Gastroesophageal sphincter (tissue), 3 donors: Measurements from ENCODE around the gene SOX13.

Experiments
- CTCF ChIP-seq, 4 experiments: fragments of 200-600 bp in 2 of 4; fragments of 450-650 bp in 2 of 4; sonication (generic) in 1 of 4; IDR thresholded peaks; one replicate each; pipeline ENCODE4 v1.5.1; 2017 to 2019; ENCODE audit warnings: antibody characterized with exemption in 4 of 4, mild to moderate bottlenecking in 2 of 4, moderate library complexity in 2 of 4
- POLR2A ChIP-seq, 2 donors: fragments of 450-650 bp; IDR thresholded peaks; one replicate each; pipeline ENCODE4 v1.6.1; 2017; ENCODE audit warnings: antibody characterized with exemption in 2 of 2, mild to moderate bottlenecking in 2 of 2, moderate library complexity in 1 of 2

DNA sequence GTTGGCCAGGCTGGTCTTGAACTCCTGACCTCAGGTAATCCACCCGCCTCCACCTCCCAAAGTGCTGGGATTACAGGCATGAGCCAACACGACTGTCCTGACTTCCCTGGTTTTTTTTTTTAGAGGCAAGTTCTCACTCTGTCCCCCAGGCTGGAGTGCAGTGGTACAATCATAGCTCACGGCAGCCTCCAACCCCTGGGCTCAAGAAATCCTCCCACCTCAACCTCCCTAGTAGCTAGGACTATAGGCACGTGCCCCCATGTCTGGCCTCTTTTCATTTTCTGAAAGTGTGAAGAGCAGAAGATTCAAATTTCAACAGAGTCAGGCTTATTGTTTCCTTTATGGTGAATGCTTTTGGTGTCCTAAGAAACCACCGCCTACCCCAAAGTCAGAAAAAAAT lies 21.7 kb upstream of the SOX13 start:
- TF ChIP-seq CTCF (IDR thresholded peaks at IDR 0.05) (no peak), POLR2A (IDR thresholded peaks at IDR 0.05) (no peak)
